ENCODE results near the gene PRAC2.

Gene PRAC2

GRCh38 chr17:48755356-48755755 lies 32.4 kb downstream of the PRAC2 start:
- Histone ChIP-seq H3K9ac (ENCODE audit: low read length) (no peak overlapping the region), H3K9me3 (ENCODE audit: control insufficient read depth, low read length) (no peaks in the 10 kb centered on the region), H3K36me3 (ENCODE audit: control insufficient read depth, insufficient read depth, low read length) (no peaks in the 10 kb centered on the region), H3K27me3 (ENCODE audit: control insufficient read depth, insufficient read depth, low read length) (peaks cover 63% of the 10 kb centered on the region), H3K4me3 (ENCODE audit: low read length) (no peak overlapping the region), H3K4me1 (ENCODE audit: control insufficient read depth, insufficient read depth, low read length) (peaks cover 15% of the 10 kb centered on the region)

- H3K9ac ChIP-seq (ENCODE audit: low read length): no peak overlapping the region
- peaks cover 15% of the 10 kb centered on the region for H3K4me1 ChIP-seq (ENCODE audit: control insufficient read depth, insufficient read depth, low read length)
- H3K27me3 ChIP-seq (ENCODE audit: control insufficient read depth, insufficient read depth, low read length): peaks cover 48% of the 10 kb centered on the region
- H3K36me3 ChIP-seq (ENCODE audit: control insufficient read depth, insufficient read depth, low read length): no peaks in the 10 kb centered on the region
- no peak overlapping the region for H3K4me3 ChIP-seq (ENCODE audit: low read length)
- H3K9me3 ChIP-seq (ENCODE audit: control insufficient read depth, low read length): no peaks in the 10 kb centered on the region
These were observed 33.9 kb downstream of the PRAC2 start for GRCh38 chr17:48756830-48757251.

GRCh38 chr17:48757524-48757961 lies 34.6 kb downstream of the PRAC2 start:
- no peaks in the 10 kb centered on the region for H3K36me3 ChIP-seq (ENCODE audit: control insufficient read depth, insufficient read depth, low read length)
- H3K27me3 ChIP-seq (ENCODE audit: control insufficient read depth, insufficient read depth, low read length): peaks cover 41% of the 10 kb centered on the region
- H3K4me1 ChIP-seq (ENCODE audit: control insufficient read depth, insufficient read depth, low read length): peaks cover 15% of the 10 kb centered on the region
- no peak overlapping the region for H3K4me3 ChIP-seq (ENCODE audit: low read length)
- H3K9me3 ChIP-seq (ENCODE audit: control insufficient read depth, low read length): no peaks in the 10 kb centered on the region
- H3K9ac ChIP-seq (ENCODE audit: low read length): no peak overlapping the region

- Histone ChIP-seq H3K36me3 (ENCODE audit: control insufficient read depth, insufficient read depth, low read length) (no peaks in the 10 kb centered on the region), H3K27me3 (ENCODE audit: control insufficient read depth, insufficient read depth, low read length) (peaks cover 28% of the 10 kb centered on the region), H3K4me1 (ENCODE audit: control insufficient read depth, insufficient read depth, low read length) (peaks cover 15% of the 10 kb centered on the region), H3K9ac (ENCODE audit: low read length) (no peak overlapping the region), H3K9me3 (ENCODE audit: control insufficient read depth, low read length) (no peaks in the 10 kb centered on the region), H3K4me3 (ENCODE audit: low read length) (no peak overlapping the region)
These were observed 36.3 kb downstream of the PRAC2 start for GRCh38 chr17:48759288-48759687.

GRCh38 chr17:48760411-48760810 lies 37.4 kb downstream of the PRAC2 start:
- Histone ChIP-seq H3K36me3 (ENCODE audit: control insufficient read depth, insufficient read depth, low read length) (no peaks in the 10 kb centered on the region), H3K27me3 (ENCODE audit: control insufficient read depth, insufficient read depth, low read length) (peaks cover 18% of the 10 kb centered on the region), H3K4me1 (ENCODE audit: control insufficient read depth, insufficient read depth, low read length) (peaks cover 5% of the 10 kb centered on the region), H3K9ac (ENCODE audit: low read length) (no peak overlapping the region), H3K9me3 (ENCODE audit: control insufficient read depth, low read length) (no peaks in the 10 kb centered on the region), H3K4me3 (ENCODE audit: low read length) (no peak overlapping the region)

GRCh38 chr17:48761114-48761513 lies 38.1 kb downstream of the PRAC2 start:
- no peak overlapping the region for H3K9ac ChIP-seq (ENCODE audit: low read length)

GRCh38 chr17:48767263-48767774 lies 44.3 kb downstream of the PRAC2 start:
- H3K9me3 ChIP-seq (ENCODE audit: control insufficient read depth, low read length): no peaks in the 10 kb centered on the region
- no peaks in the 10 kb centered on the region for H3K36me3 ChIP-seq (ENCODE audit: control insufficient read depth, insufficient read depth, low read length)
- no peaks in the 10 kb centered on the region for H3K4me1 ChIP-seq (ENCODE audit: control insufficient read depth, insufficient read depth, low read length)
- peaks cover 8% of the 10 kb centered on the region for H3K27me3 ChIP-seq (ENCODE audit: control insufficient read depth, insufficient read depth, low read length)
- no peak overlapping the region for H3K9ac ChIP-seq (ENCODE audit: low read length)
- no peak overlapping the region for H3K4me3 ChIP-seq (ENCODE audit: low read length)

More at GRCh38 chr17:48761114-48761513, 38.1 kb downstream of the PRAC2 start:
- Histone ChIP-seq H3K9me3 (ENCODE audit: control insufficient read depth, low read length) (no peaks in the 10 kb centered on the region), H3K4me1 (ENCODE audit: control insufficient read depth, insufficient read depth, low read length) (peaks cover 5% of the 10 kb centered on the region), H3K36me3 (ENCODE audit: control insufficient read depth, insufficient read depth, low read length) (no peaks in the 10 kb centered on the region), H3K4me3 (ENCODE audit: low read length) (no peak overlapping the region), H3K27me3 (ENCODE audit: control insufficient read depth, insufficient read depth, low read length) (peaks cover 13% of the 10 kb centered on the region)

- Histone ChIP-seq H3K36me3 (ENCODE audit: control insufficient read depth, insufficient read depth, low read length) (no peaks in the 10 kb centered on the region), H3K4me1 (ENCODE audit: control insufficient read depth, insufficient read depth, low read length) (no peaks in the 10 kb centered on the region), H3K27me3 (ENCODE audit: control insufficient read depth, insufficient read depth, low read length) (peaks cover 3% of the 10 kb centered on the region), H3K4me3 (ENCODE audit: low read length) (no peak overlapping the region), H3K9ac (ENCODE audit: low read length) (no peak overlapping the region), H3K9me3 (ENCODE audit: control insufficient read depth, low read length) (no peaks in the 10 kb centered on the region)
These were observed 46.2 kb downstream of the PRAC2 start for GRCh38 chr17:48769009-48769675.

- no peaks in the 10 kb centered on the region for H3K4me1 ChIP-seq (ENCODE audit: control insufficient read depth, insufficient read depth, low read length)
- H3K36me3 ChIP-seq (ENCODE audit: control insufficient read depth, insufficient read depth, low read length): no peaks in the 10 kb centered on the region
- no peaks in the 10 kb centered on the region for H3K27me3 ChIP-seq (ENCODE audit: control insufficient read depth, insufficient read depth, low read length)
- H3K4me3 ChIP-seq (ENCODE audit: low read length): no peak overlapping the region
- no peaks in the 10 kb centered on the region for H3K9me3 ChIP-seq (ENCODE audit: control insufficient read depth, low read length)
- no peak overlapping the region for H3K9ac ChIP-seq (ENCODE audit: low read length)
These were observed 48.0 kb downstream of the PRAC2 start for GRCh38 chr17:48770954-48771353.

GRCh38 chr17:48773245-48773644 lies 50.3 kb downstream of the PRAC2 start:
- Histone ChIP-seq H3K27me3 (ENCODE audit: control insufficient read depth, insufficient read depth, low read length) (no peaks in the 10 kb centered on the region), H3K36me3 (ENCODE audit: control insufficient read depth, insufficient read depth, low read length) (no peaks in the 10 kb centered on the region), H3K4me1 (ENCODE audit: control insufficient read depth, insufficient read depth, low read length) (no peaks in the 10 kb centered on the region), H3K9ac (ENCODE audit: low read length) (no peak overlapping the region), H3K9me3 (ENCODE audit: control insufficient read depth, low read length) (no peaks in the 10 kb centered on the region), H3K4me3 (ENCODE audit: low read length) (no peak overlapping the region)
